GM21825 (cell line): ENCODE results near the gene CAPN10.

Experiments used
- ATAC-seq: cut with Tn5 transposase; IDR thresholded peaks from one replicate; pipeline ENCODE4 v1.9.1; 2021; ENCODE audit warnings: mild to moderate bottlenecking, moderate library complexity; ENCODE audit not compliant: unreplicated experiment

The CAPN10 gene

GRCh38 chr2:240588006-240588655 is 1.6 kb downstream of the CAPN10 start:
- ATAC-seq: no peak

GRCh38 chr2:240588669-240589068 is 2.1 kb downstream of the CAPN10 start:
- ATAC-seq: no peak

DNA sequence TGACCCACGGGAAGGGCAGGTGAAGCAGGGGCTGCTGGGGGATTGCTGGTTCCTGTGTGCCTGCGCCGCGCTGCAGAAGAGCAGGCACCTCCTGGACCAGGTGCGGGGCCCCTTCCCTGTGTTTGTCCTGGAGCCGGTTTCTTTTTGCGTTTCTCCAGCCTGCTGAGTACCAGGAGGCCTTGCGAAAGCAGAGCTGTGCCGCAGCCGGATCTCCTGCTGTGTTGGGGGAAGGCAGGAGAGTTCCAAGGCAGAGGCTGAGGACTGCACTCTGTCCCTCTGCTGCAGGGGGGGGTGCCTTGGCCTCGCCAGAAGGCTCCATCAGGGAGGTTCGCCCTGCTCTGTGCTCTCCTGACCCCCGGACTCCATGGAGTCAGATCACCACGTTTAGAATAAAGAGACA is 2.8 kb downstream of the CAPN10 start:
- ATAC-seq: no peak

GRCh38 chr2:240589850-240590525 is 3.5 kb downstream of the CAPN10 start:
- no peak for ATAC-seq

DNA sequence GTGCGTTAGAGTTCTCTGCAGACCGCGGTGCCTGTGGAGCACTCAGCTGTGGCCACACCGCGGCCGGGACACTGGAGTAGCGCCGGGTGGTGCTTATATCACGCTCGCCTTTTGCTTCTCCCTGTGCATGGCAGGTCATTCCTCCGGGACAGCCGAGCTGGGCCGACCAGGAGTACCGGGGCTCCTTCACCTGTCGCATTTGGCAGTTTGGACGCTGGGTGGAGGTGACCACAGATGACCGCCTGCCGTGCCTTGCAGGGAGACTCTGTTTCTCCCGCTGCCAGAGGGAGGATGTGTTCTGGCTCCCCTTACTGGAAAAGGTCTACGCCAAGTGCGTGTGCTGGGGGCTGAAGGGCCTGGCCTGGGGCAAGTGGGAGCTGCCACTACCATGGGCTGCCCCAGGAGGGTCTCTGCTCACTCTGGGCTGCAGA is 4.2 kb downstream of the CAPN10 start:
- no peak for ATAC-seq

- ATAC-seq: no peak
These were observed 4.7 kb downstream of the CAPN10 start for GRCh38 chr2:240591226-240591625.

DNA sequence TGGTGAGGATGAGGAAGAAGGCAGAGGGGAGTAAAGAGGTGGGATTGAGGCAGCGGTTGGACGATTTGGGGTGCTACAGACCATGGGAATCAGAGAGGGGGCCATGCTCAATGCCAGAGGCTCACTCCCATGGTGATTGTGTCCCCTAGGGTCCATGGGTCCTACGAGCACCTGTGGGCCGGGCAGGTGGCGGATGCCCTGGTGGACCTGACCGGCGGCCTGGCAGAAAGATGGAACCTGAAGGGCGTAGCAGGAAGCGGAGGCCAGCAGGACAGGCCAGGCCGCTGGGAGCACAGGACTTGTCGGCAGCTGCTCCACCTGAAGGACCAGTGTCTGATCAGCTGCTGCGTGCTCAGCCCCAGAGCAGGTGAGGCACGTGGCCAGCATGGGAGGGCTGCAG is 5.2 kb downstream of the CAPN10 start:
- no peak for ATAC-seq

- ATAC-seq: no peak
These were observed 6.6 kb downstream of the CAPN10 start for GRCh38 chr2:240593026-240593702.

DNA sequence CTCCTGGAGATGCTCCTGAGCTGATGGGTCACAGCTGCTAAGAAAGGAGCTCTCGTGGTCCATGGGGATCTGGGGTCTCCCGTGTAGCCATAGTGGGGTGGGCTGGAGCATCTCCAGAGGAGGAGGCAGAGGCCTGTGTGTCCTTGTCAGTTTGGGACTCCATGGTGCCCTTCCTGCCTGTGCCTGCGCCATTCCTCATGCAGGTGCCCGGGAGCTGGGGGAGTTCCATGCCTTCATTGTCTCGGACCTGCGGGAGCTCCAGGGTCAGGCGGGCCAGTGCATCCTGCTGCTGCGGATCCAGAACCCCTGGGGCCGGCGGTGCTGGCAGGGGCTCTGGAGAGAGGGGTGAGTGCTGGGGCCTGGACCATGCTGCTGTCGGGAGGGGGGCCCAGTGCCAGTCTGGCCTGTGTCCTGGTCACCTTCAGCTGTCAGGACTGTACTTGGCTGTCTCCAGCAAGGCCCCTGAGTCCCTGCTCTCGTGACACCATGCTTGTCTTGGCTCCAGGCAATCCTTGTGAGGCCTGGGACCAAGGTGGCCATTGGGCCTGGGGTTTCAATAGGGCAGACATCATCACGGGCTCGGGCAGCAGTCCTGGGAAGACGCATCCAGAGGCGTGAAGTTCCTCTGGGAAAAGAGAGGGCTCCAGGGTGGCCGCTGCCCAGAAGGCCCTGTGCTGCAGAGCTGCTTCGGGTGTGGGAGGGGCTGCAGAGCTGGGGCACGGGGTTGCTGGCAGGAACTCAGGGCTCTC is 7.3 kb downstream of the CAPN10 start:
- no peak for ATAC-seq

DNA sequence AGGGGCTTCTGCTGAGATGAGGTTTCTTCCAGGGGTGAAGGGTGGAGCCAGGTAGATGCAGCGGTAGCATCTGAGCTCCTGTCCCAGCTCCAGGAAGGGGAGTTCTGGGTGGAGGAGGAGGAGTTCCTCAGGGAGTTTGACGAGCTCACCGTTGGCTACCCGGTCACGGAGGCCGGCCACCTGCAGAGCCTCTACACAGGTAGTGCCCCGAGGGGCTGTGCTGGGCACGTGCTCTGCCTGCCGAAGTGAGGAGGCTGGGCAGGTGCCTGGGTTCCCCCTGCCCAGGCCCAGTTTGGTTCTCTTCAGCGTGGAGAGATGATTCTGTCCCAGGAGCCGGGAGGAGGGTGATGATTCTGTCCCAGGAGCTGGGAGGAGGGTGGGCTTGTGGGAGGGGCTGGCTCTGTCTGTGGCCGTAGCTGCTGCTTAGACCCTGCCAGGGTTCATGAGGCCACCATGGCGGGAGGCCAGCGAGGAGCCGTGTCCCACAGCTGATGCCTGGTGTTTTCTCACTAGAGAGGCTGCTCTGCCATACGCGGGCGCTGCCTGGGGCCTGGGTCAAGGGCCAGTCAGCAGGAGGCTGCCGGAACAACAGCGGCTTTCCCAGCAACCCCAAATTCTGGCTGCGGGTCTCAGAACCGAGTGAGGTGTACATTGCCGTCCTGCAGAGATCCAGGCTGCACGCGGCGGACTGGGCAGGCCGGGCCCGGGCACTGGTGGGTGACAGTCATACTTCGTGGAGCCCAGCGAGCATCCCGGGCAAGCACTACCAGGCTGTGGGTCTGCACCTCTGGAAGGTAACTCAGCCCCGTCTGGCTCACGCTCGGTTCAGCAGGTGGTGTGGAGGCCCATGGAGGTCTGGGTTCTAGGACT is 8.2 kb downstream of the CAPN10 start:
- no peak for ATAC-seq

GRCh38 chr2:240595381-240596079 is 9.0 kb downstream of the CAPN10 start:
- no peak for ATAC-seq

DNA sequence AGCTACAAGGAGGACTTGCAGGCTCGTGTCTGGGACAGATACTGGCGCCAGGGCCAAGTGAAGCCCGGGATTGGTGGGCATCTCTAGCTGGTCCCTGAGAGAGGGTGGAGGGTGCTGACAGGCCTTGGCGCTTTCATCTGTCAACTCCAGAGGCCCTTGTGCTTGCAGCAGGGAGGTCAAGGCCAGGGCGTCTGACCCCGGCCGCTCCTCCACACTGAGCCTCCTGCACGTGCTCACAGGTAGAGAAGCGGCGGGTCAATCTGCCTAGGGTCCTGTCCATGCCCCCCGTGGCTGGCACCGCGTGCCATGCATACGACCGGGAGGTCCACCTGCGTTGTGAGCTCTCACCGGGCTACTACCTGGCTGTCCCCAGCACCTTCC is 9.5 kb downstream of the CAPN10 start:
- ATAC-seq: no peak

GRCh38 chr2:240596491-240596931 is 10.0 kb downstream of the CAPN10 start:
- no peak for ATAC-seq

- ATAC-seq: no peak
These were observed 10.5 kb downstream of the CAPN10 start for GRCh38 chr2:240597054-240597418.

- no peak for ATAC-seq
These were observed 11.1 kb downstream of the CAPN10 start for GRCh38 chr2:240597419-240598181.

GRCh38 chr2:240598311-240598911 is 11.9 kb downstream of the CAPN10 start:
- ATAC-seq: no peak

DNA sequence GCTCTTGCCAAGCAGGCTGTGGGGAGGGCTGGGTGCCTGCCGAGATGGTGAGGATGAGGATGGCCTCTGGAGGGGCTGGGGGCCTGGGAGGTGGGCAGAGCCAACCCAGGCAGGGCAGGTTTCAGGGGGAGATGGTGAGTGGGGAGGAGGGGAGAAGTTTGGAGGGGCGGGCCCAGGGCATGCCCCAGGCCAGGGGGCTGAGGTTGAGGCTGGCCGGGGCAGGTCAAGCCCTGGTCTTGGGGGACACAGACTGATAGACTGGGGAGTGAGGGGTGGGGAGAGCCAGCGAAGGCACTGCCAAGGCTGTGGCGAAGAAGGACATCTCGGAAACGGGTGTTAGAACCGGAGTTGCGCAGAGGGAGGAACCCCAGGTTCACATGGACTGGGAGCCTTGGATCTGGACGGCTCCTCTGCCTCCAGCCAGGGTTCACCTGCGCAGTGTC is 12.6 kb downstream of the CAPN10 start:
- ATAC-seq: no peak

GRCh38 chr2:240600451-240600961 is 14.0 kb downstream of the CAPN10 start:
- ATAC-seq: no peak
